ENCODE measurements around the gene ITIH4.

Gene ITIH4

GRCh38 chr3:52859686-52860423 is 29.4 kb upstream of the ITIH4 start:
- Histone ChIP-seq H3K36me3 (ENCODE audit: insufficient read depth, low read length) (no peaks in the 10 kb centered on the region), H3K4me1 (ENCODE audit: insufficient read depth, low read length) (no peaks in the 10 kb centered on the region), H3K9me3 (ENCODE audit: control insufficient read depth, insufficient read depth, low read length) (no peaks in the 10 kb centered on the region), H3K9ac (ENCODE audit: low read depth, low read length) (no peak overlapping the region)

GRCh38 chr3:52857864-52858263 is 27.4 kb upstream of the ITIH4 start:
- Histone ChIP-seq H3K36me3 (ENCODE audit: insufficient read depth, low read length) (no peaks in the 10 kb centered on the region), H3K9me3 (ENCODE audit: control insufficient read depth, insufficient read depth, low read length) (no peaks in the 10 kb centered on the region), H3K9ac (ENCODE audit: low read depth, low read length) (no peak overlapping the region), H3K4me1 (ENCODE audit: insufficient read depth, low read length) (no peaks in the 10 kb centered on the region)

DNA sequence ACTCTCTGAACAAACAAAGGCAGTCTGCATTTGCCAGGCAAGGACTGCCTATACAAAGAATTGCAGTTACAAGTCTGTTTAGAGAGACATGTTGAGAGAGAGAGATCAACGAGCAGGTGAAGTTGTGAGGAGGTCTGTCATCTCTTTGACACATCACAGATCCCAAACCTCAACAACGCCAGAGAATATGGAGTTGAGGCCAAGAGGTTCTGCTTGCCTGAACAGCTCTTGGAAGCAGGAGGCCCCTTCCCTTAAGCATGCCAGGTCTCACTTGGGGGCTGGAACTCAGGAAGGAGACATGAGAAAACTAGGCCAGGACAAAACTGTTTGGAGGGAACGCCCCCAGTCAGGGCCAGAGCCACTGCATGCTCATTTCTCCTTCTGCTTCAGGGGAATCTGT is 26.7 kb upstream of the ITIH4 start:
- H3K9ac ChIP-seq (ENCODE audit: low read depth, low read length) = no peak overlapping the region
- H3K9me3 ChIP-seq (ENCODE audit: control insufficient read depth, insufficient read depth, low read length) = no peaks in the 10 kb centered on the region
- H3K4me1 ChIP-seq (ENCODE audit: insufficient read depth, low read length) = no peaks in the 10 kb centered on the region
- H3K36me3 ChIP-seq (ENCODE audit: insufficient read depth, low read length) = no peaks in the 10 kb centered on the region; the same call in 1 of the 2 replicates

DNA sequence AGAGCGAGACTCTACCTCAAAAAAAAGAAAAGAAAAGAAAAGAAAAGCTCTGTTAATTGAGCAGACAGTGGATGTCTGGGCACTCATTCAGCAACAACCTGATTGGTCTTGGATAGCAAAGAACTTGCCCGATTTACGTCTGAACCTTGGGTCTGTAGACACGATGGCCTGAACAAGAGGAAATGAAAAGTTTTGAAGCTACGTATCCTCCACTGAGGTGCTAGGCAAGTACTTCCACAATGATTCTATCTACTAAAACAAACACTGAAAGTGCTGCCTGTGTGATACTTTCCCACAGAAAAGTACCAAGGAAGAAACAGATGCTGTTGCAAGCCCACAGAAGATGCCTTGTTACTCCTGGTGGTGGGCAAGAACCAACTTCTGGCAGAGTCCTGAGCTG is 26.2 kb upstream of the ITIH4 start:
- H3K4me1 ChIP-seq (ENCODE audit: insufficient read depth, low read length) = no peaks in the 10 kb centered on the region
- no peaks in the 10 kb centered on the region for H3K9me3 ChIP-seq (ENCODE audit: control insufficient read depth, insufficient read depth, low read length)
- H3K9ac ChIP-seq (ENCODE audit: low read depth, low read length) = no peak overlapping the region
- no peaks in the 10 kb centered on the region; the same call in 1 of the 2 replicates for H3K36me3 ChIP-seq (ENCODE audit: insufficient read depth, low read length)

DNA sequence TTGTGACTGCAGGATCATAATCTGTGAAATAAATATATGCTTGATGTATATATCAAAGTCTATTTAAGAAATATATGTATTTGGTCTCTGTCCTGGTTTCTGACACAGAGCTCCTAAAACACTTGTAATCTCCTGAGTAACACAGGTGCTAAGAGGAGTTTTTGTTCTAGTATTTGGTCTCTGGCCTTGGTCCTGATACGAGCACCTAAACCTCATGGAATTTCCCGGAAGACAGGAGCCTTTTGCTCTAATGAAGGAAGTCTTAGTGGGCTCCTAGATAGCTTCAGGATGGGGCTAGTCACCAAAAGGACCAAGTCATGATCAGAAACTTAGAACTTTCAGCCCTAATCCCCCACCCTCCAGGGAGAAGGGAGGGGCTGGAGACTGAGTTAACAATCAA is 23.5 kb upstream of the ITIH4 start:
- H3K9me3 ChIP-seq (ENCODE audit: control insufficient read depth, insufficient read depth, low read length) = no peaks in the 10 kb centered on the region
- H3K36me3 ChIP-seq (ENCODE audit: insufficient read depth, low read length) = no peaks in the 10 kb centered on the region; the same call in 1 of the 2 replicates
- no peak overlapping the region for H3K9ac ChIP-seq (ENCODE audit: low read depth, low read length)
- H3K4me1 ChIP-seq (ENCODE audit: insufficient read depth, low read length) = no peaks in the 10 kb centered on the region

GRCh38 chr3:52852419-52852818 is 21.9 kb upstream of the ITIH4 start:
- Histone ChIP-seq H3K9me3 (ENCODE audit: control insufficient read depth, insufficient read depth, low read length) (no peaks in the 10 kb centered on the region), H3K4me1 (ENCODE audit: insufficient read depth, low read length) (no peaks in the 10 kb centered on the region), H3K36me3 (ENCODE audit: insufficient read depth, low read length) (peaks cover 7% of the 10 kb centered on the region; the same call in 1 of the 2 replicates), H3K9ac (ENCODE audit: low read depth, low read length) (no peak overlapping the region)

GRCh38 chr3:52851348-52851747 is 20.9 kb upstream of the ITIH4 start:
- Histone ChIP-seq H3K9ac (ENCODE audit: low read depth, low read length) (no peak overlapping the region), H3K4me1 (ENCODE audit: insufficient read depth, low read length) (no peaks in the 10 kb centered on the region), H3K36me3 (ENCODE audit: insufficient read depth, low read length) (peaks cover 7% of the 10 kb centered on the region; the same call in 1 of the 2 replicates), H3K9me3 (ENCODE audit: control insufficient read depth, insufficient read depth, low read length) (no peaks in the 10 kb centered on the region)

DNA sequence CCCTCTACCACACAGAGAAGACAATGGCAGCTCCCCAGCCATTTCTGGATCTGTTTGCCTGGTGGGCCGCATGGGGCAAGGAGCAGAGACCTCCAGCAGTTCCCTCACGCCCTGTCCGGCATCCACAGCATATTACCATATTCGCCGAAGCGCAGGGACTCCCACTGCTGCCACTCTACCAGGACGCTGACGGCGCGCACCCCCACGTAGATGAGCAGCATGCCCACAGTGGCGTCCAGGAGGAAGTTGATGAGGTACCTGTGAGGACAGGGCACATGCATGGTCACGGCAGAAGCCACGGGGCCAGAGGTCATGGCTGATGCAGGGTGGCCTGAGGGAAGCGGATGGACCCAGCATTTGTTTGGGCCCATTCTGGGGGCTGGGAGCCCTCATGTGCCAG is 19.2 kb upstream of the ITIH4 start:
- Histone ChIP-seq H3K4me1 (ENCODE audit: insufficient read depth, low read length) (no peaks in the 10 kb centered on the region), H3K9ac (ENCODE audit: low read depth, low read length) (no peak overlapping the region), H3K9me3 (ENCODE audit: control insufficient read depth, insufficient read depth, low read length) (no peaks in the 10 kb centered on the region), H3K36me3 (ENCODE audit: insufficient read depth, low read length) (peaks cover 7% of the 10 kb centered on the region; the same call in 1 of the 2 replicates)

DNA sequence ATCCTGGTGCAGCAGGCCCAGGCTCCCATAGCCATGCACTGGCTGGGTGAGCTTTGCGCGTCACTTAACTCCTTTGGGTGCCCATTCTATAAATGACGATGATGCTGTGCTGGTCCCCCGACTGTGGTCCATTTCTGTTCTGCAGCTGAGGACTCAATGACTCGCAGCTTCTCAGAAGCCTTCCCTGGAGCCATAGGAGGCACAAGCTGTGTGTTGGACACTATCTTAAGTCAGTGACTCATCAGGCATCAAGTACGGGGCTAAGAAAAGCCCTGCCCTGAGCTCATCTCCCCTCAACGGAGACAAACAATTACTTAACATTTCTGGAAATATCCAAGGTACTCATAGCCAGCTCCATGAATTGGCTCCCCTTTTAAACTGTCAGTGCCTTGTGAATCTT is 18.1 kb upstream of the ITIH4 start:
- no peaks in the 10 kb centered on the region for H3K4me1 ChIP-seq (ENCODE audit: insufficient read depth, low read length)

GRCh38 chr3:52847726-52848125 is 17.3 kb upstream of the ITIH4 start:
- H3K9me3 ChIP-seq (ENCODE audit: control insufficient read depth, insufficient read depth, low read length) = no peaks in the 10 kb centered on the region
- H3K36me3 ChIP-seq (ENCODE audit: insufficient read depth, low read length) = peaks cover 7% of the 10 kb centered on the region; the same call in 1 of the 2 replicates
- H3K4me1 ChIP-seq (ENCODE audit: insufficient read depth, low read length) = no peaks in the 10 kb centered on the region
- H3K9ac ChIP-seq (ENCODE audit: low read depth, low read length) = no peak overlapping the region

More for the DNA sequence above, 18.1 kb upstream of the ITIH4 start:
- Histone ChIP-seq H3K9me3 (ENCODE audit: control insufficient read depth, insufficient read depth, low read length) (no peaks in the 10 kb centered on the region), H3K9ac (ENCODE audit: low read depth, low read length) (no peak overlapping the region), H3K36me3 (ENCODE audit: insufficient read depth, low read length) (peaks cover 7% of the 10 kb centered on the region; the same call in 1 of the 2 replicates)

GRCh38 chr3:52847241-52847640 is 16.8 kb upstream of the ITIH4 start:
- no peak overlapping the region for H3K9ac ChIP-seq (ENCODE audit: low read depth, low read length)
- no peaks in the 10 kb centered on the region for H3K4me1 ChIP-seq (ENCODE audit: insufficient read depth, low read length)
- H3K9me3 ChIP-seq (ENCODE audit: control insufficient read depth, insufficient read depth, low read length) = no peaks in the 10 kb centered on the region
- H3K36me3 ChIP-seq (ENCODE audit: insufficient read depth, low read length) = peaks cover 7% of the 10 kb centered on the region; the same call in 1 of the 2 replicates

GRCh38 chr3:52846432-52846965 is 16.0 kb upstream of the ITIH4 start:
- Histone ChIP-seq H3K36me3 (ENCODE audit: insufficient read depth, low read length) (peaks cover 7% of the 10 kb centered on the region; the same call in 1 of the 2 replicates), H3K9ac (ENCODE audit: low read depth, low read length) (no peak overlapping the region), H3K4me1 (ENCODE audit: insufficient read depth, low read length) (no peaks in the 10 kb centered on the region), H3K9me3 (ENCODE audit: control insufficient read depth, insufficient read depth, low read length) (no peaks in the 10 kb centered on the region)

DNA sequence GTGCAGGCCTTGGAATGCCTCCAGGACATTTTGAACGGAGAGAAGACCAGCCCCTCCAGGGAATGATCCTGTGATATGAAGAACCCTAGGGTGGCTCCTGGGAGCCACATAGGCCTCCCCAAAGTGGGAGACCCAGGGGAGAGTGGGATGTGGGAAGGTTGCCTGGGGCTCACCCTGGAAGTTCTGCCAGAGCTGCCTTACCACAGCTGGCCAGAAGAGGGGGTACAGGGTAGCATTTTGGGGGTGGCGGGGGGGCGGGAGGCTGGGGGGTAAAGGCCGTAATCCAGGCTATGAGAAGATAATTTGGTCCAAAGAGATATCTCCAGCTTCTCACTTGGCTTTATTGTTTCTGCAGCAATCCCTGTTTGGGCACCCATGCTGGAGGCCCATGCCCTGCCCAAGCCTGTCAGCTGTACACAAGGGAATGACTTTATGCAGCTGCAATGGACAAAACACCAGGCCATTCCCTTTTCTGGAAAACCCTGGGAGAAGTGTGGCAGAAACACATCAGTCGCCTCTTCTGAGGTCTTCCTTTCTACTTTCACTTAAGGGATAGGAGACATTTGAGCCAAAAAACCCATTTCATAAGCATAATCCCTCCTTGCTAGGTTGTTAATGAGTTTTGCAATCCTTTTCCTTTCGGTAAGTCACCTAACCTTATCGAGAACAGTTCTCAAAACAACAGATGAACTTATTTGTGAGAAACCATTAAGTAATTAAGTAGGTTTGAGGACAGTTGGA is 15.4 kb upstream of the ITIH4 start:
- Histone ChIP-seq H3K9ac (ENCODE audit: low read depth, low read length) (no peak overlapping the region), H3K4me1 (ENCODE audit: insufficient read depth, low read length) (no peaks in the 10 kb centered on the region; the same call in 1 of the 2 replicates)

DNA sequence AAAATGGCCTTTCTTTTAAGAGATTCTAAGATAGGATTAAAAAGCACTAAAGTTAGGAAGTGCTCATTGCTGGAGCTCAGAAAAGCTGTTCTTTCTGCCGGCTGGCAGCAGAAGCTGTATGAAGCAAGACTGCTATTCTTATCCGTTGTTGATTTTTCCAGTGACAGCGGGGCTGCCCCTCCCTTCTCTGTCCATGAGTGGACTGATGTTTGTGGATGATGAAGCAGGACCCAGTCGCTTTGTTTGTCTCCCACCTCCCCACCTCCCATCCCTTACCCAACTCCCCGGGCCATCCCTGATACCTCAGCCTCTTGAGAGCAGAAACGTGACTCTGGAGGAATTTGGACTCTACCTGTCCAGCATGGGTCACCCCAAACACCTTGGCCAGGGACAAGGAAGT is 14.7 kb upstream of the ITIH4 start:
- Histone ChIP-seq H3K9me3 (ENCODE audit: control insufficient read depth, insufficient read depth, low read length) (no peaks in the 10 kb centered on the region), H3K9ac (ENCODE audit: low read depth, low read length) (no peak overlapping the region), H3K4me1 (ENCODE audit: insufficient read depth, low read length) (no peaks in the 10 kb centered on the region; the same call in 1 of the 2 replicates), H3K36me3 (ENCODE audit: insufficient read depth, low read length) (peaks cover 7% of the 10 kb centered on the region; the same call in 1 of the 2 replicates)

More for the DNA sequence above, 15.4 kb upstream of the ITIH4 start:
- no peaks in the 10 kb centered on the region for H3K9me3 ChIP-seq (ENCODE audit: control insufficient read depth, insufficient read depth, low read length)
- H3K36me3 ChIP-seq (ENCODE audit: insufficient read depth, low read length) = peaks cover 7% of the 10 kb centered on the region; the same call in 1 of the 2 replicates

All from ES-I3 (cell line).